HepG2 (cell line): ENCODE data around the gene PRKCSH. TPM values are rescaled to one million over a fixed set of nuclear protein-coding genes. Genes with fewer than 3 reads are reported as not detected.

ENCODE experiments used
- FOXP4 ChIP-seq: sonication (generic); formaldehyde crosslinking; IDR thresholded peaks from 2 replicates; pipeline ENCODE4 v1.4.0; 2020; ENCODE audit warnings: missing genetic modification reagents
- GABPB1 ChIP-seq: IDR thresholded peaks from 2 replicates; pipeline ENCODE4 v1.6.1; 2016; ENCODE audit warnings: mild to moderate bottlenecking, missing genetic modification reagents, moderate library complexity, missing compliant biosample characterization
- HCFC1 ChIP-seq: fragments of 150-350 bp; IDR thresholded peaks from 2 replicates; pipeline ENCODE4 v1.6.1; 2014; ENCODE audit warnings: low read depth, low read length
- KAT2B ChIP-seq: fragments of 150-350 bp; IDR thresholded peaks from 2 replicates; pipeline ENCODE4 v1.6.1; 2014; ENCODE audit warnings: low read depth, low read length, borderline replicate concordance
- KIAA2018 ChIP-seq: sonication (generic); formaldehyde crosslinking; IDR thresholded peaks from 2 replicates; pipeline ENCODE4 v1.5.0; 2020; ENCODE audit warnings: mild to moderate bottlenecking, missing genetic modification reagents, borderline replicate concordance
- KLF6 ChIP-seq: IDR thresholded peaks from 2 replicates; pipeline ENCODE4 v1.8.0; 2016; ENCODE audit warnings: missing biosample characterization, missing genetic modification reagents
- MYNN ChIP-seq: sonication (generic); formaldehyde crosslinking; IDR thresholded peaks from 2 replicates; pipeline ENCODE4 v1.4.0; 2020; ENCODE audit warnings: mild to moderate bottlenecking, low read depth, missing genetic modification reagents
- RERE ChIP-seq: IDR thresholded peaks from 2 replicates; pipeline ENCODE4 v1.6.1; 2016; ENCODE audit warnings: low read depth, missing genetic modification reagents, missing compliant biosample characterization
- SRSF4 ChIP-seq: fragments of 200-400 bp; formaldehyde crosslinking; IDR thresholded peaks from one replicate; pipeline ENCODE4 v1.6.1; 2018; ENCODE audit warnings: mild to moderate bottlenecking, low read depth, low read length, moderate library complexity; ENCODE audit not compliant: poor library complexity, severe bottlenecking
- TBP ChIP-seq: sonication (generic); formaldehyde crosslinking; IDR thresholded peaks from 2 replicates; pipeline ENCODE4 v1.5.0; 2020; ENCODE audit warnings: missing genetic modification reagents
- ZNF234 ChIP-seq: sonication (generic); formaldehyde crosslinking; conservative IDR thresholded peaks from 2 replicates; pipeline ENCODE4 v1.5.1; 2020; ENCODE audit warnings: mild to moderate bottlenecking, missing genetic modification reagents
- ZNF703 ChIP-seq: sonication (generic); formaldehyde crosslinking; IDR thresholded peaks from 2 replicates; pipeline ENCODE4 v1.5.1; 2020; ENCODE audit warnings: missing genetic modification reagents, mild to moderate bottlenecking, moderate library complexity, borderline replicate concordance
- polyA plus RNA-seq, 8 experiments: library from polyadenylated mRNA; depleted of rRNA in 3 of 8; stranded (reverse) in 7 of 8; unstranded in 1 of 8; fragments of >200 nt; fragmentation: Illumina TruSeq in 4 of 8; extraction: Trizol in 4 of 8; gene quantifications; 2 replicates each; pipeline versions ENCODE4 v1.2.1 to v1.2.3, GENCODE V29; 2011 to 2016; ENCODE audit warnings: low read depth in 4 of 8, missing spikeins in 1 of 8, mixed read lengths in 1 of 8; ENCODE audit not compliant: insufficient read depth in 1 of 8
- total RNA-seq, 5 experiments: library from RNA; depleted of rRNA; stranded (reverse); fragments of >200 nt; fragmentation: Illumina TruSeq; extraction: Trizol; gene quantifications; 2 replicates each; pipeline ENCODE4 v1.2.3, GENCODE V29; 2016; ENCODE audit warnings: low read depth in 1 of 5

The PRKCSH gene
- total and polyA plus RNA-seq, 2 of the 13 experiments (the other 11 are each of a cell fraction or from before 2014, with no cell fraction given), result 85.1 to 125 TPM

- TF ChIP-seq SRSF4 (no peak), RERE (CRISPR knock-in tag) (no peak), HCFC1 (no peak), ZNF703 (CRISPR knock-in tag) (no peak; the same call in 1 of the 2 replicates), TBP (CRISPR knock-in tag) (no peak), FOXP4 (CRISPR knock-in tag) (peak; percentile 61; the same call in 1 of the 2 replicates), KLF6 (CRISPR knock-in tag) (peak; percentile 72), ZNF234 (peak; percentile 69; the same call in 1 of the 2 replicates), MYNN (CRISPR knock-in tag) (0 out of 2 replicates have a peak, but pooled peaks have one; percentile 89), KAT2B (no peak), KIAA2018 (CRISPR knock-in tag) (peak; percentile 25; the same call in 1 of the 2 replicates), GABPB1 (peak; percentile 77)
These were observed 47.1 kb downstream of the PRKCSH start (continued) for GRCh38 chr19:11482384-11483050.
